SKM-1 treated with dmso at 0.1 percent for 144 hours (cell line): ENCODE data around the gene CNTNAP2.

Experiments
- DNase-seq: peaks from one replicate; lab custom pipeline; 2025; ENCODE audit not compliant: unreplicated experiment; lab: John Stamatoyannopoulos, UW

The CNTNAP2 gene

DNA sequence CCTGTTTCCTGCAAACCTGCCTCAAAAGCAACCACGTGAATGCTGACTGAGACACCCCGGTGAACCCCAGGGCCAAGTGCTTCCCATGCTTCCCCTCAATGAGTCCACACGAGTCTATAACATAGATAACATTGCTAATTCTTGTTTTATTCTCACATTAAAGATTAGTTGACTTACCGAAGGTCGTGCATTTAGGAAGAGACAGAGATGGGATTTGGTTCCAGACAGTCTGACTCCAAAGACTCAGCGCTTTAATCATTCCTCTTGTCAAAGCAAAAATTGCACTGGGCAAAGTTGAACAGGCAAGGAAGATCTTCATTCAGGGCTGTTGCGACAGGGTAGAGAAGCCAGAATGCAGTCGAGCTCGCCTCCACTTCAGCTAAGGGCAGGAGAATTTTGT lies 2038.4 kb downstream of the CNTNAP2 start:
- no peak for DNase-seq

DNA sequence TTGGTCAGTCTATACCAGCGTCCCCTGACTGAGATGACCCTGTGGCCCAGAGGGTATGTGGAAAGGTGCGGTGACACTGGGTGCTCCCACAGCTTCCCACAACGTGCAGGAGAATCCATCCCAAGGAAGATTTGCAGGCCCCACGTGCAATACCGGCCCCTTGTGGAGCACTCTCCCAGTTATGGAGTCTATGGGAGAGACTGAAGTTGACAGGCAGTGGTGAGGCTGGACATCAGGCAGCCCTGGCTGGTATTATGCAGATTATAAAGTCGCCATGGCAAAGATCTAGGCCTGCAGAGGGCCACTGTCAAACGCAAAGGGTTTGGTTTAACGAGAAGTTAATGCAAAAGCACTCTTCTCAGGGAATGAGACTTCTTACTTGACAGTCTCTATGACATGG lies 2039.2 kb downstream of the CNTNAP2 start:
- DNase-seq = no peak

DNA sequence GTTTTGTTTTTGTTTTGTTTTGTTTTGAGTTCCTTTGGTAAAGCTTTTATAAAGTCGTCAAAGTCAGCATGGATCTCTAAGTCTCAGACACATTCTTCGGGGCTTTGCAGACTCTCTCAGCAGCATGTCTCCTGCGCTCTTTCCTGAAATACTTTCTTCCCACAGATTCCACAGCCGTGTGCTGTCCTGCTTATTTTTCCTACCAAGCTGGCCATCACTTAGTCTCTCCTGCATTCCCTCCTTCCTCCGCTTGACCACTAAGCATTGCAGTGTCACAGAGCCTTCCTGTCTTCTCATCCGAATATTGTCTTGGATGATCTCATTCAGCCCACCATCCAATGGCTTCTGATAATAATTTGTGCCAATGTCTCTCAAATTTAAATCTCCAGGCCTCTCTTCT lies 2039.6 kb downstream of the CNTNAP2 start:
- no peak for DNase-seq

DNA sequence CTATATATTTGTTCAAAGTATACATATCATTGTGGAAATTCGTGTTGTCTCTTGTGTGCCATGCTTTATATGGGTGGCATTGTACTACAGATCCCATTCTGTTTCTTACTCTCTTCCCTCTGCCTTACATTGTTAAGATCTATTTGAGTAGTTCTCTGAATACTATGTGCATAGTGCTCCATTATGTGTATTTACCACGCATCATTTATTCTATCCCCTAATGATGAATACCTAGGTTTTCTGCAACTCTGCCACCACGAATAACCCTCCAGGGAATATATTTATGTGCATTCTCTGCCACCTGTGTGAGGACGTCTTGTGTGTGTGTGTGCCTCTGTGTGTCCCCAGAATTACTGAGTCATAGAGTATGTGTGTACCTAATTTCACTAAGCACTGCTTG lies 2042.7 kb downstream of the CNTNAP2 start:
- DNase-seq = no peak

DNA sequence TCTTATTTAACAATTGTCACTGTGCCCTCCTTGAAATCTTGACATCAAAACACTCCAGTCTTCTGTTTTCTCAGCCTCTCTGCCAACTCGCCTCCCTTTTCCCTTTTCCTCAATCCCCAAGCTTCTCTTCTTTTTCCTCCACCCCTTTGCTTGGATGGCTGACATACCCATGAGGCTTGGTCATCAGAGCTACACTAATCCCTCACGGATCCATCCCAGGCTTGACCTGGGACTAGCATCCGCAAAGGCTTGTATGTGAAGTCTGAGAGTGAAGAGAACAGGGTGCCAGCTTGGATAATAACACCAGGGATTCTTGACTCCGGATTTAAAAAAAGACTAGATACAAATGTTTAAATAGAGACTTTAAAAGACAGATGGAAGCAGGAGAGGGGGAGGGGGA lies 2045.2 kb downstream of the CNTNAP2 start:
- DNase-seq = no peak

DNA sequence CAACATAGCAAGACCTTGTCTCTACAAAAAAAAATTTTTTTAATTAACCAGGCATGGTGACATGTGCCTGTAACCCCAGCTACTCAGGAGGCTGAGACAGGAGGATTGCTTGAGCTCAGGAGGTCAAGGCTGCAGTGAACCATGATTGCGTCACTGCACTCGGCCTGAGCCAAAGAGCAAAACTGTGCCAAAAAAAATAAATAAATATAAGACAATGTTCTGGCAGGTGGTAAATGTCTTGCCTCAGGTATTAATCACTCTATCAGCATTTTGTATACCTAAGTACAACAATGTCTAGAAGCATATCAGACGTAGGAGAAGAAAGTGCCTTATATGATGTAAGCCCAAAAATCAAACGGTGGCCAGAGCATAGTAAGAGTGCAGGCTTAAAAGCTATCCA lies 2046.2 kb downstream of the CNTNAP2 start:
- no peak for DNase-seq

DNA sequence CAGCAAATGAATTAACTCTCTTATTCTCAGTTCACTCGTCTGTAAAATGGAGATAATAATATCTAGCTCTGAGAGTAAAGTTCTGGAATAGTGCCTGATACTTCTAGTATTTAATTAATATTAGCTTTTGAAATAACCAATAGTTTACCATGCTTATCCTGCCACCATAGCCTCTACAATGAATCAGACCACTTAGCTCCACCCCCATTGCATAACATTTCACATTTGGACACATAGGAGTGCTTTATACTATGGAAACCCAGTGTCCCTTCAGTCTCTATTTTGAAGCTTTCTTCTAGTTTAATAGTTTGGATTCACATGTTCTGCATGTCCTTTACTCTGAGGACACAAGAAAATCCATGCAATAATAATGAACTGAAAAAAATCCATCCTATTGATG lies 2046.6 kb downstream of the CNTNAP2 start:
- no peak for DNase-seq

DNA sequence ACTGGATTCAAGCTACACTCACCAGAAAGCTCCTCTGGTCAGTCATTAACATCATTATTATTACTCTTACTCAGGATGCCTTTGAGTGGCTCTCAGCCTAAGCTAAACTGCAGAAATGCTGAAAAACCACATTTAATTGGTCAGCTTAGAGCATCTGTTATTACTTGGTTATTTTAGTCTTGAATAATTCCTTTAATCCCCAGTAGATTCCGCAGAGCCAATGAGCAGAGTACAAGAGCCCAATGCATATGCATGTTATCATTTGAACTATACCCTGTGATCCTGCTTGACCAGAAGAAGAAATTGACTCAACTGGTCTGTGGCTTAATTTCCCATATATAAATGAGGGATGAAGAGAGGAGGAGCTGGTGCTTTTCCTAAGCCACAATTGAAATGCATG lies 2056.3 kb downstream of the CNTNAP2 start:
- DNase-seq = no peak

DNA sequence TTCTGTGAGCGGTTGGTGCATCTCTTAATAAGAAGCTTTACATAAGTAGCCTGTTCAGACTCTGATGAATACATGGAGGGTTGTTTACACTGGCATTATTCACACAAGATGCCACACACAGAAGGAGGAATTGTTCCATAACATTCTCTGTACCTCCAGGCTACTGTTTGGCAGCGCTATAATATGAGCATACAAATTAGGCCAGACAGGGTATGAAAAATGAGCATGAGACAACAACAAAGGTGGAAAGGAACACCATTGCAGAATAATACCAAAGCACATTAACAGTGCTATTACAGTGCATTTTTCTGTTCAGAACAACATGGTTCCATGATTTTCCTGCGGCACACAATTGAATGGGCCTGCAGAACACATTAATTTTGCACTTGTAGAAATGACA lies 2056.8 kb downstream of the CNTNAP2 start:
- no peak for DNase-seq

DNA sequence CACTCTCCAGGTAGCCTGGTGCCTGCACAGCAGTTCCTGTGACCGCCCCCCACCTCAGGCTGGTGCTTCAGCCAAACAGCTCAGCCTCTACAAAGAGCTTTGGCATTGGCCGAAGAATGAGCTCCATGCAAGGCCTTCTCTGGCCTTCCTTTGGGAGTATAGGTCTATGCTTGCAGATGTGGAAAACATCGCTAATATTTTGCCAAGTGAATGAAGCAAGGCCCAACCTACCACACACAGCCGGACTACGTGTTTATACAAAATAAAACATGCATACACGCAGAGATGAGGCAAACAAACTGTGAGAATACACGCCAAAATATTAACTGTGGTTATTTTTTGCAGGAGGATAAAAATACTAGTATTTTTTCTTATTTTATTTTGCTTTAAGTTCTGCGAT lies 2057.8 kb downstream of the CNTNAP2 start:
- DNase-seq = no peak

DNA sequence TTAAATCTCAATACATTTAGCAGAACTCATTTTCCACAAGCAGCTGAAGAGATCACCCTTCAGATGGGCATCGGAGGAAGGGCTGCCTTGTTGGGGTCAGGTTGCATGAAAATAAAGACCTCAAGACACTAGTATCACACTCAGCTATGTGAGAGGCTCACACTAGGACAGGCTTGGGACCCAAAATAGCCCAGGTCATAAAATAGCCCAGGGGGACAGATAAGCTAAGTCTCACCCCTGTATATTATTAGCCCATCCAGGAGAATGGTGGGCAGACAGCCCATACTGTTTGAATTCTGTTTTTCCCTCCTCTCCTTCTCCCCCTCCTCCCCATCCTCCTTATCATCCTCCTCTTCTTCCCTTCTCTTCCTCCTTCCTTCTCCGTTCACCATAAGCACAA lies 2058.9 kb downstream of the CNTNAP2 start:
- no peak for DNase-seq

DNA sequence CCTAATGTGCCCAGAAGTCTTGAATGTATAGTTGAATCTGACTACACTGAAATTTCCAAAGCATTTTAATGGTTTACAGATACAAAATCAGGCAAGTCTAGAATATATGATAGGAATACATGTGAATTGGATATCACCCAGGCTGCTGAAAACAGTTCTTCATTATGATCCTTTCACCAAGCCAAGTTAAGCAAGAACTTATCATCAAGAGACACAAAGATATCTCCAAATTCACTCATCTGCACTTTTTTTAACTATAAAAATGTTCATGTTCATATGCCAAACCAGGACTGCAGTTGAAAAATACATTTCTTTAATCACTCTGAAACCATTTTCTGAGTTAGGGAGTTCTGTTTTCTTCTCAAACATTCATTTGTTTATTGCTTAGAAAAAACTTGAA lies 2061.4 kb downstream of the CNTNAP2 start:
- DNase-seq = no peak

DNA sequence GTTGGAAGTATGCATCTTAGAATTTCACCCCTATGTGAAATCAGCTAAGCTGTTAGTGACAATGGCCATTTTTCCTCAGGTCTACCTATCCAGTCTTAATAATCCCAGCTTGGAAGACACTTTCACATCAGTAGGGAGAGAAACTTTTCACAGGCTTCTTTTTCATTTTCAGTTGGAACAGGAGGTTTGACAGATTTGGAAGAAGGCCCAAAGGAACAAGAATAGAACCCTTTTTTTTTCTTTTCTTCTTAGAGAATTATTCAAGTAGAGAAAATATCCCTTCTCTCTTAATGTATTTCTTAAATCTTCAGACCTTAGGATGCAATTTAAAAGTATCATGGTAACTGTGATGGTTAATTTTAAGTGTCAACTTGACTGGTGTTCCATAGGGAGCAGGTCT lies 2063.5 kb downstream of the CNTNAP2 start:
- DNase-seq = no peak

DNA sequence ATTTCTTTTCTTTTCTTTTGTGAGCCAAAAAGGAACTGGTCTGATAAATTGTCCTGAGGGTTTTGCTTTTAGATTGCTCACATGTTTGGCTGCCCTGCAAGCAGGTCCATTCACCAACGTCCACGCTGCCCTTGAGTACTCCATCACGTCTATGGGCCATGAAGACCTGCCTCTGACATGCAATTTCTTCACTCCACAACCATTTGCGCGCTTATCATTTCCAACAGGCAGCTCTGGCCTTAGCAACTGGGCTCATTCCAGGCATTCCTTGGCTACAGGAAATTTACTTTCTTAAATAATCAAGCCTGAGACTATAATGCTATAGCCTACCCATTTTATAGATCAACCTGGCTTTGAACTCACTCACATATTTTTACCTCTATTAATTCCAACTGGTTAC lies 2065.7 kb downstream of the CNTNAP2 start:
- no peak for DNase-seq

DNA sequence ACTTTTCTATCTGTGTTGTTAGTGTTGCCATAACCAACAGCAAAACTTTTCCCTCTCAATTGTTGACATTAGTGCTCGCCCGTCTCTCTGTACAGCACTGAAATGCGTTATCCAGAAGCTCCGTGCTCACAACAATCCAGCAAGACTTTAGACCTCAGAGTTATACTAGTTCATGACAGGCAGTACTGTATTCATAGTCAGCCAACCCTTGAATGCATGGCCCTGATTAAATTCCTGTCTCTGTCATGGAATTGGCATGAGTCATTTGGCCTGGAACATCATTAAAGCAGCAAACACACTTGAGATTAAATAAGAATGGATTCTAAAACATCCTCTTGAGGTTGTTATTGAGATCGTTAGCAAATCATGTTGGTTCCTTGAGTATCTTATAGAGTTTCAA lies 2068.4 kb downstream of the CNTNAP2 start:
- no peak for DNase-seq

DNA sequence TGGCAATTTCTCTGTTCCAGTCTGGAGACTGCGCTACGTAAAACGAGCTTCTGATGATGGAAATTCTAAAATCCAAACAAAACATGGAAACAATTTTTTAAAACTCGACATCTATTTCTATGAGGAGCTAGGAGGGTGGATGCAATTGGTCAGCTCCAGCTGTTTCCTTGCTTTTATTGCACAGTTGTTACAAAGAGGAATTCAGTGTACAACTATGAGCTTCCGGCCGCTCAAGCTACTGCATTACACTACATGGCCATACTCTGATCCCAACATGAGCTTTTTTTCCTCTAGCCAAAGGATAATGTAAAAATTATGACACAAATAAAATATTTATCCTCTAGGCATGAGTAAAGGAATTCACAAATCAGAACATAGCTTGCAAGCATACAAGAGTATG lies 2070.9 kb downstream of the CNTNAP2 start:
- no peak for DNase-seq

DNA sequence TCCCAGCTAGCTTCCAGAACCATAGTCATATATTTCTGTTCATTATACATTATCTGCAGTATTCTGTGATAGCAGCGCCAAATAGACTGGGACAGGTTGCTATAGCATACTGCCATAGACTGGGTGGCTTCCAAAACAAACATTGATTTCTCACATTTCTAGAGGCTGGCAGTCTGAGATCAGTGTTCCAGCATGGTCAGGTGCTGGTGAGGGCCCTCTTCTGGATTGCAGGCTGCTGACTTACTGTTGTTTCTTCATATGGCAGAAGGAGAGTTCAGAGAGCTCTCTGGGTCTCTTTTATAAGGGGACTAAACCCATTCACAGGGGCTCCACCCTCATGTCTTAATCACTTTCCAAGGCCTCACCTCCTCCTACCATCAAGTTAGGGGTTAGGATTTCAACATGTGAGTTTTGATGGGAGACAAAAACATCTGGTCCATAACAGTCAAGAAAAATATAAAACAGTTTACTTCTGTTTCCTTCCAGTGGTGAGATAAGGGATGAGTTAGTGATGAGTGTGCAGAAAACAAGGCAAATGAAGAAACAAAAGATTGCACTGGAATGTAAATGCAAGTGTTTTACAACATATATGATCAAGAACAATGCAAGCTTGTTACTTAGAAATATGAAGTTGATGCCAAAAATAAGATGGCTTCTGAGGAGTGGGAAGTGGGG lies 2074.9 kb downstream of the CNTNAP2 start:
- DNase-seq = no peak

DNA sequence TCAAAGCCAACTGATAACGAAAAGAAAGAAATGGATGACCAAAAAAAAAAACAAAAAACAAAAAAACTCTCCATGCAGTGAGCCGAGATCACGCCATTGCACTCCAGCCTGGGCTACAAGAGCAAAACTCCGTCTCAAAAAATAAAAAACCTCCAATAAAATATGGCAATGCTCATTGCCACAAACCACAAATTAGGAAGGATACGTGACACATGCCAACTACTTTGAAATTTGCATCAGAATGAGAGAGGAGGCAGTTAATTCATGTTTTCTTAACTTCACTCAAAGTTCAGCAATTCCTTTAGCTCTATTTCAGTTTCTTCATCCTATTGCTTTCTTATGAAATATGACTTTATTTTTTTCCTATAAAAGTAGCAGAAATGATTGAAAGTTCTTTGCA lies 2075.9 kb downstream of the CNTNAP2 start:
- DNase-seq = no peak

DNA sequence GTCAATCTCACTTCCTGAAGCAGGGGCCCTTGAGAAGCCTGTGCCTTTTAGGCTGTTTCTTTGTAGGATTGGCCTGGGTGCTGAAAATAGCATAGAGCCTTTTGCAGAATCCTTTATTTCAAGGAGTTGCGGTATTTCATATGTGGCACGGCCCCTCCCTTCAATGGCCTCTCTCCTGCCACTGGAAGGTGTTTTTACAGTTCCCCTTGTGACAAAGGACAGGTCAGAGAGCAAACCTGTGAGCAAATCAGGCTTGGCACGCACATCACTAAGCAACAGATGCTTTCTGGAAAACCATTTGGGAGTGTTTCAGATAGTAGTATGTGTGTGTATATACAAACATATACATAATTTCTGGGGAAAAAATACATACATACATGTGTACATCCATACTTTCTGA lies 2085.4 kb downstream of the CNTNAP2 start:
- no peak for DNase-seq

DNA sequence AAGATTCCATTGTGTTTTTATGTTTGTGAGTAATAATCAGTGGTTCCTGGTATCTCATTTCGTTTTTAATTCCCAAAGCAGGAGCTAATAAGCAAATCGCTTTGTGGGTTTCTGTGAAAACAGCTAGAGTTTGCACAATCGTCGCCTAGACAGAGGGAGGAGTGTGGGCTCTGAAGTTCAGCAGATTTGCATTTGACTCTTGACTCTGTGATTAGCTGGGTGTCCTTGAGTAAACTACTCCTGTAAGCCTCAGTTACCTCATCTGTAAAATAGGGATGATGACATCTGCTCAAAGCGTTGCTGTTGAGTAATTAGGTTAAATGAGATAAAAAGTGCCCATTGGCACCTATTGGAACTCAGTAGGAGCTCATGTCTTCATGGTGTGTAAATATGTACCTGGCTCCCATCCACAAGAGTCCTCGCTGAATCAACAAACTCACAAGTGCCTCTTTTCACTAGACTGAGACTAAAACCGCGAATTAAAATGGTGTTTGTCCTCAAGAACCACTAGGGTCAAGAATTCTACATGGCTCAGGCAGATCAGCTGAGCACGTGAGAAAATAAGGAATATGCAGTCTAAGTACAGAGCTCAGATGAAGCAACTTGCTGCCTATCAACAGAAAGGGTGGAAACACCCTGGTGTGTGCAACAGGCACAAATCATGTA lies 2088.2 kb downstream of the CNTNAP2 start:
- DNase-seq = no peak

DNA sequence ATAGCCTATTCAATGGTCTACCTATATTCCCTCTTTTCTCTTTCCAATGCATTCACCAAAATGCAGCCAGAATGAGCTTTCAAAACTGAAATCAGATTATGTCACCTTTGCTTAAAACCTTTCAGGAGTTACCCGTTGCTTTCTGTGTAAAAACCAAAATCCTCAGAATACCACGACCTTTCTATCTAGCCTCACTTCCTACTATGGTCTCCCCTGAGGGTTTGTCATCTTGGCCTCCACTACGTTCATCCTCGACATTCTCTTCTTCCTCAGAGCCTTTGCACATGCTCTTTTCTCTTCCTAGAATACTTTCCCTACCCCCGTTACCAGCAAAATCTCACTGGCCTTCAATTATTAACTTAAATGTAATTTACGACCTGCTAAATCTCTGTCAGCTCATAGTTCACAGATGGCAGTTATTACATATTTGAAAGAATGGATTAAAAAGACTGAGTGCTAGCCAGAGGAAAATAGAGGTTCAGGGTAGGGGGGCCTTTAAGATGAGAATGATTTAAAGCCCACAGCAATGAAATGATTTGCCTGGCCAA lies 2093.1 kb downstream of the CNTNAP2 start:
- DNase-seq = no peak

DNA sequence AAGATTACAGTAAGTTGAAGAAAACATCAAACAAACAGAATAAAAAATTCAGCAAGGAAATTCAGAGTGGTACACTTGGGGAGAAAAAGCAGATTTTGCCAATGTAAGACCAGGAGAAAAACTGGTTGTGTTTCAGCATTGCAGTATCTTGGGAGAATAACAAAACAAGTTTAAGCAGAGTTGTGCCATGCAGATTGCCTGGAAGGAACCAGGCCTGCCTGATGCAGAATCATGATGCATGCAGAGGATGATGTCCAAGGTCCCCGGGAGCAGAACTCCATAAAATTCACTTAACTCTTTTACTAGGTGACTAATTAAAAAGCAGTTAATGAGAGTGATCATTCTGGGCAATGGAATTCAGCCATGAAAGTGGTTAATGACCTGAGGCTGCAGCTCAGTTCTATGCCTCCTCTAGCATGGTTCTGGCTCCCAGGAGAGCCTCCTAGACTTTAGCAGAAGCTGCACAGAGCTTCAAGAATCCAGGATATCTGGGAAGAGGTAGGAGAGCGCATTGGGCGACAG lies 2094.3 kb downstream of the CNTNAP2 start:
- no peak for DNase-seq

DNA sequence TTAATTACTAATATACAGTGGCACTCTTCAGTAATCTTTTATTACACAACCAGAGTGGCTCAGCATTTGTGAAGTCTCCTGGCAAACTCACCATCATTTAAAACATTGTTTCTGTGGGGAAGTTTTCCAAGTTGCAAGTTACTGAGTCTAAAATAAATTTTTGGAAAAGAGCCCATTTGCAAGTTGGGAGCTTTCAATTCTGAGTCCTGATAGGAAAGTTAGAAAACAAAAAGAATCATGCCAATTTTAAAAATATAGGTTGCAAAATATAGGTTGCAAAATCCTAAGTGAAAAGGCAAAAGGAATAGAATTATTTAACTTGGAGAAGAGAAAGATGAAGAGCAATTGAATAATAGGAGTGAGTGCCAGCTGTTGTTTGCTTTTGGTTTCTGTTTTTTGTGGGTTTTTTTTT lies 2095.1 kb downstream of the CNTNAP2 start:
- DNase-seq = no peak
